SK-N-SH (cell line): ENCODE results near the gene ZSWIM5. TPM values are rescaled to one million over a fixed set of nuclear protein-coding genes. Genes with fewer than 3 reads are reported as not detected.

Experiments used
- CTCF ChIA-PET: fragments of 300-600, 350-600 bp; formaldehyde crosslinking; extraction: SDS; loops from one replicate; lab custom pipeline; 2021; lab: Yijun Ruan, JAX
- POLR2A ChIA-PET: fragments of 350-600 bp; sonication (Branson Sonifier 250); formaldehyde crosslinking; extraction: SDS; loops from one replicate; lab custom pipeline; 2020; ENCODE audit warnings: antibody characterized with exemption, inconsistent platforms; lab: Yijun Ruan, JAX
- DNase-seq: peaks from one replicate; pipeline ENCODE4 v3.0.0; 2012
- H2AFZ ChIP-seq: fragments of 200-600 bp; sonication (generic); 2 replicates; pipeline ENCODE4 v1.8.1; 2016; ENCODE audit warnings: antibody characterized with exemption, mild to moderate bottlenecking, low read depth
- H3F3A ChIP-seq: fragments of 200-600 bp; sonication (generic); replicated peaks from 2 replicates; pipeline ENCODE3; 2016; ENCODE audit warnings: antibody characterized with exemption, mild to moderate bottlenecking; ENCODE audit not compliant: insufficient read depth
- H3K27ac ChIP-seq, 2 experiments: fragments of 200-500 bp in 1 of 2; fragments of 200-600 bp in 1 of 2; sonication (Bioruptor generic) in 1 of 2; sonication (generic), shearing (Covaris generic) in 1 of 2; 2 replicates each; pipeline versions ENCODE4 v1.5.1 to v1.6.1; 2014 to 2016; ENCODE audit warnings: low read depth in 2 of 2, inconsistent platforms in 1 of 2, low read length in 1 of 2, mild to moderate bottlenecking in 1 of 2, mixed read lengths in 1 of 2
- H3K27me3 ChIP-seq: fragments of 200-600 bp; sonication (generic), shearing (Covaris generic); 2 replicates; pipeline ENCODE4 v1.6.1; 2016; ENCODE audit warnings: mixed run types; ENCODE audit not compliant: insufficient read depth
- H3K36me3 ChIP-seq, 2 experiments: fragments of 200-500 bp in 1 of 2; fragments of 200-600 bp in 1 of 2; sonication (Bioruptor generic) in 1 of 2; sonication (generic) in 1 of 2; replicated peaks in 1 of 2; 2 replicates each; pipeline versions ENCODE3 to v1.5.1; 2014 to 2016; ENCODE audit warnings: low read length in 1 of 2, mild to moderate bottlenecking in 1 of 2; ENCODE audit not compliant: insufficient read depth in 2 of 2, control insufficient read depth in 1 of 2
- H3K4me1 ChIP-seq, 2 experiments: fragments of 200-500 bp in 1 of 2; fragments of 200-600 bp in 1 of 2; sonication (Bioruptor generic) in 1 of 2; sonication (generic), shearing (Covaris generic) in 1 of 2; 2 replicates each; pipeline versions ENCODE4 v1.5.1 to v1.6.1; 2014 to 2016; ENCODE audit warnings: low read depth in 1 of 2, low read length in 1 of 2, mixed run types in 1 of 2; ENCODE audit not compliant: insufficient read depth in 2 of 2, control insufficient read depth in 1 of 2
- H3K4me2 ChIP-seq: fragments of 200-600 bp; sonication (generic), shearing (Covaris generic); 2 replicates; pipeline ENCODE4 v1.6.1; 2017; ENCODE audit warnings: mixed run types
- H3K4me3 ChIP-seq, 2 experiments: fragments of 200-500 bp in 1 of 2; fragments of 200-600 bp in 1 of 2; sonication (Bioruptor generic) in 1 of 2; sonication (generic), shearing (Covaris generic) in 1 of 2; 2 replicates each; pipeline versions ENCODE4 v1.5.1 to v1.8.1; 2014 to 2016; ENCODE audit warnings: low read depth in 2 of 2, inconsistent platforms in 1 of 2, low read length in 1 of 2, mild to moderate bottlenecking in 1 of 2, mixed read lengths in 1 of 2, moderate library complexity in 1 of 2
- H3K79me2 ChIP-seq: fragments of 200-600 bp; sonication (generic); 2 replicates; pipeline ENCODE4 v1.8.1; 2017; ENCODE audit warnings: mild to moderate bottlenecking; ENCODE audit not compliant: insufficient read depth
- H3K9ac ChIP-seq: fragments of 200-600 bp; sonication (generic); 2 replicates; pipeline ENCODE4 v1.6.1; 2017; ENCODE audit warnings: mixed run types
- H3K9me2 ChIP-seq: fragments of 200-600 bp; sonication (generic); 2 replicates; pipeline ENCODE4 v1.6.1; 2017; ENCODE audit warnings: mixed run types
- H3K9me3 ChIP-seq: fragments of 200-600 bp; sonication (generic); 2 replicates; pipeline ENCODE4 v1.6.1; 2017; ENCODE audit warnings: mixed run types, mild to moderate bottlenecking, moderate library complexity
- H4K20me1 ChIP-seq: fragments of 200-600 bp; sonication (generic); 2 replicates; pipeline ENCODE4 v1.6.1; 2017; ENCODE audit warnings: mild to moderate bottlenecking, mixed run types; ENCODE audit not compliant: insufficient read depth
- CHD2 ChIP-seq: fragments of 150-350 bp; IDR thresholded peaks from 2 replicates; pipeline ENCODE4 v1.6.1; 2018; ENCODE audit warnings: low read length; ENCODE audit not compliant: partially characterized antibody
- CTCF ChIP-seq: fragments of 200-600 bp; sonication (generic); IDR thresholded peaks from 2 replicates; pipeline ENCODE4 v1.6.1; 2017; ENCODE audit warnings: antibody characterized with exemption, mild to moderate bottlenecking, moderate library complexity
- EP300 ChIP-seq, 2 experiments: IDR thresholded peaks; 2 replicates each; pipeline versions ENCODE4 v1.4.0 to v1.6.1; 2012; ENCODE audit warnings: borderline replicate concordance in 1 of 2, low read depth in 1 of 2, low read length in 1 of 2
- EZH2phosphoT487 ChIP-seq: fragments of 200-600 bp; sonication (generic); IDR thresholded peaks from 2 replicates; pipeline ENCODE4 v1.6.1; 2017; ENCODE audit warnings: low read depth, mixed run types, mild to moderate bottlenecking, antibody characterized with exemption, moderate library complexity, borderline replicate concordance
- FOXM1 ChIP-seq: IDR thresholded peaks from 2 replicates; pipeline ENCODE4 v1.4.0; 2012; ENCODE audit warnings: low read depth, mild to moderate bottlenecking
- GATA2 ChIP-seq: sonication (generic); formaldehyde crosslinking; IDR thresholded peaks from 2 replicates; pipeline ENCODE4 v1.5.0; 2020; ENCODE audit warnings: mild to moderate bottlenecking, missing genetic modification reagents
- IRF3 ChIP-seq: fragments of 150-350 bp; IDR thresholded peaks from 2 replicates; pipeline ENCODE4 v1.6.1; 2016; ENCODE audit warnings: mild to moderate bottlenecking, low read depth, low read length
- MXI1 ChIP-seq: IDR thresholded peaks from 2 replicates; pipeline ENCODE4 v1.6.1; 2012; ENCODE audit warnings: mild to moderate bottlenecking, low read depth, low read length, improper control_type of control experiment
- NFIC ChIP-seq: IDR thresholded peaks from 2 replicates; pipeline ENCODE4 v1.4.0; 2012; ENCODE audit warnings: borderline replicate concordance
- PBX3 ChIP-seq: IDR thresholded peaks from 2 replicates; pipeline ENCODE4; 2012
- POLR2AphosphoS5 ChIP-seq: IDR thresholded peaks from 2 replicates; pipeline ENCODE4 v1.6.1; 2012; ENCODE audit warnings: low read depth, low read length
- RXRA ChIP-seq: IDR thresholded peaks from 2 replicates; pipeline ENCODE4 v1.4.0; 2012; ENCODE audit warnings: low read depth, mild to moderate bottlenecking, borderline replicate concordance
- TAF1 ChIP-seq: IDR thresholded peaks from 2 replicates; pipeline ENCODE4 v1.6.1; 2012; ENCODE audit warnings: low read depth, mild to moderate bottlenecking, low read length, moderate library complexity, borderline replicate concordance
- USF1 ChIP-seq: IDR thresholded peaks from 2 replicates; pipeline ENCODE4 v1.4.0; 2012; ENCODE audit warnings: low read depth, borderline replicate concordance
- WGBS: methylation state at CpG from one replicate; pipeline ENCODE4 v1.1.6; 2017; ENCODE audit warnings: low lambda C conversion rate; 5-methylcytosine and 5-hydroxymethylcytosine counted together
- polyA plus RNA-seq, 3 experiments: library from polyadenylated mRNA; depleted of rRNA; stranded (reverse); fragments of >200 nt; gene quantifications; 2 replicates each; pipeline ENCODE4 v1.2.3, GENCODE V29; 2012
- TF ChIP-seq, protein P1 (sequence below): IDR thresholded peaks from 2 replicates; pipeline ENCODE4 v1.4.0; 2012; ENCODE audit warnings: low read depth
- TF ChIP-seq, protein P2 (sequence below): IDR thresholded peaks from 2 replicates; pipeline ENCODE4 v1.6.1; 2012; ENCODE audit warnings: mild to moderate bottlenecking, low read depth, low read length, moderate library complexity

ZSWIM5 gene
- polyA plus RNA-seq, 1 of the 3 experiments (the other 2 are of a cell fraction): 0.07 TPM

DNA sequence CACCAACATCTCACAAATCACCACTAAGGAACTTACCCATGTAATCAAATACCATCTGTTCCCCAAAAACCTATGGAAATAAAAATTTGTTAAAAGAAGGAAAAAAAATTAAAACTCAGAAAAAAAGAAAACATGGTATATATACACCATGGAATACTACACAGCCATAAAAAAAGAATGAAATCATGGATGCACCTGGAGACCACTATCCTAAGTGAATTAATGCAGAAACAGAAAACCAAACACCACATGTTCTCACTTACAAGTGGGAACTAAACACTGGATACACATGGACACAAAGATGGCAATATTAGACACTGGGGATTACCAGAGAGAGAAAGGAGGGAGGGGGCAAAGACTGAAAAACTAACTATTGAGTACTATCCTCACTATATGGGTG, 50.4 kb downstream of the ZSWIM5 start (continued):
- TF ChIP-seq NFIC (no peak), EZH2phosphoT487 (no peak)
- TF ChIP-seq, protein P1, sequence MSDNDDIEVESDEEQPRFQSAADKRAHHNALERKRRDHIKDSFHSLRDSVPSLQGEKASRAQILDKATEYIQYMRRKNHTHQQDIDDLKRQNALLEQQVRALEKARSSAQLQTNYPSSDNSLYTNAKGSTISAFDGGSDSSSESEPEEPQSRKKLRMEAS: no peak

DNA sequence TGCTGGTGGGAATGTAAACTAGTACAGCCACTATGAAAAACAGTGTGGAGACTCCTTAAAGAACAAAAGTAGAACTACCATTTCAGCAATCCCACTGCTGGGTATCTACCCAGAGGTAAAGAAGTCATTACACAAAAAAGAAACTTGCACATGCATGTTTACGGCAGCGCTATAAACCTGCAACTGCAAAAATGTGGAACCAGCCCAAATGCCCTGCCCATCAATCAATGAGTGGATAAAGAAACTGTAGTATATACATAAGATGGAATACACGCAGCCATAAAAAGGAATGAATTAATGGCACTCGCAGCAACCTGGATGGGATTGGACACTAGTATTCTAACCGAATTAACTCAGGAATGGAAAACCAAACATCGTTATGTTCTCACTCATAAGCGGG, 51.0 kb downstream of the ZSWIM5 start:
- 76% methylated on average over 7 of the region's 7 CpGs for WGBS
- Histone ChIP-seq H3K36me3 (no peaks in the 10 kb centered on the region), H3F3A (no peaks in the 10 kb centered on the region), H2AFZ (no peak overlapping the region), H3K27me3 (no peaks in the 10 kb centered on the region), H3K79me2 (no peaks in the 10 kb centered on the region), H3K9me2 (no peaks in the 10 kb centered on the region), H3K4me2 (no peak overlapping the region), H3K4me3 (no peak overlapping the region), H4K20me1 (no peaks in the 10 kb centered on the region), H3K27ac (no peak overlapping the region), H3K9ac (no peak overlapping the region), H3K9me3 (no peaks in the 10 kb centered on the region), H3K4me1 (no peaks in the 10 kb centered on the region)
- no peak for DNase-seq
- TF ChIP-seq POLR2AphosphoS5: no peak
- no peak for TF ChIP-seq CHD2
- TF ChIP-seq MXI1: no peak
- TF ChIP-seq, protein P2, sequence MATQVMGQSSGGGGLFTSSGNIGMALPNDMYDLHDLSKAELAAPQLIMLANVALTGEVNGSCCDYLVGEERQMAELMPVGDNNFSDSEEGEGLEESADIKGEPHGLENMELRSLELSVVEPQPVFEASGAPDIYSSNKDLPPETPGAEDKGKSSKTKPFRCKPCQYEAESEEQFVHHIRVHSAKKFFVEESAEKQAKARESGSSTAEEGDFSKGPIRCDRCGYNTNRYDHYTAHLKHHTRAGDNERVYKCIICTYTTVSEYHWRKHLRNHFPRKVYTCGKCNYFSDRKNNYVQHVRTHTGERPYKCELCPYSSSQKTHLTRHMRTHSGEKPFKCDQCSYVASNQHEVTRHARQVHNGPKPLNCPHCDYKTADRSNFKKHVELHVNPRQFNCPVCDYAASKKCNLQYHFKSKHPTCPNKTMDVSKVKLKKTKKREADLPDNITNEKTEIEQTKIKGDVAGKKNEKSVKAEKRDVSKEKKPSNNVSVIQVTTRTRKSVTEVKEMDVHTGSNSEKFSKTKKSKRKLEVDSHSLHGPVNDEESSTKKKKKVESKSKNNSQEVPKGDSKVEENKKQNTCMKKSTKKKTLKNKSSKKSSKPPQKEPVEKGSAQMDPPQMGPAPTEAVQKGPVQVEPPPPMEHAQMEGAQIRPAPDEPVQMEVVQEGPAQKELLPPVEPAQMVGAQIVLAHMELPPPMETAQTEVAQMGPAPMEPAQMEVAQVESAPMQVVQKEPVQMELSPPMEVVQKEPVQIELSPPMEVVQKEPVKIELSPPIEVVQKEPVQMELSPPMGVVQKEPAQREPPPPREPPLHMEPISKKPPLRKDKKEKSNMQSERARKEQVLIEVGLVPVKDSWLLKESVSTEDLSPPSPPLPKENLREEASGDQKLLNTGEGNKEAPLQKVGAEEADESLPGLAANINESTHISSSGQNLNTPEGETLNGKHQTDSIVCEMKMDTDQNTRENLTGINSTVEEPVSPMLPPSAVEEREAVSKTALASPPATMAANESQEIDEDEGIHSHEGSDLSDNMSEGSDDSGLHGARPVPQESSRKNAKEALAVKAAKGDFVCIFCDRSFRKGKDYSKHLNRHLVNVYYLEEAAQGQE: no peak
- no peak for TF ChIP-seq FOXM1
- TF ChIP-seq NFIC: no peak
- TF ChIP-seq CTCF: no peak
- no peak for TF ChIP-seq USF1
- no peak for TF ChIP-seq PBX3
- TF ChIP-seq TAF1: no peak
- TF ChIP-seq RXRA: no peak
- TF ChIP-seq IRF3: no peak
- no peak for TF ChIP-seq GATA2 (CRISPR knock-in tag)
- TF ChIP-seq, protein P1: no peak
- no peak for TF ChIP-seq EP300 (IDR thresholded peaks at IDR 0.05; ENCODE audit: borderline replicate concordance in 1 of 2, low read depth in 1 of 2, low read length in 1 of 2)
- CTCF ChIA-PET: no interaction called here
- POLR2A ChIA-PET: no interaction called here
